GM18868 (cell line): ENCODE measurements around the gene HPGD.

Experiments
- ATAC-seq: cut with Tn5 transposase; IDR thresholded peaks from one replicate; pipeline ENCODE4 v1.9.1; 2021; ENCODE audit warnings: mild to moderate bottlenecking, moderate library complexity; ENCODE audit not compliant: unreplicated experiment

Gene HPGD

GRCh38 chr4:174522183-174523024 lies at the start of gene HPGD:
Gene HPGD, minus strand, starts transcription at chr4:174522488. Its CDS starts 37 bp downstream, at chr4:174522451.
- peak; percentile 78 for ATAC-seq

DNA sequence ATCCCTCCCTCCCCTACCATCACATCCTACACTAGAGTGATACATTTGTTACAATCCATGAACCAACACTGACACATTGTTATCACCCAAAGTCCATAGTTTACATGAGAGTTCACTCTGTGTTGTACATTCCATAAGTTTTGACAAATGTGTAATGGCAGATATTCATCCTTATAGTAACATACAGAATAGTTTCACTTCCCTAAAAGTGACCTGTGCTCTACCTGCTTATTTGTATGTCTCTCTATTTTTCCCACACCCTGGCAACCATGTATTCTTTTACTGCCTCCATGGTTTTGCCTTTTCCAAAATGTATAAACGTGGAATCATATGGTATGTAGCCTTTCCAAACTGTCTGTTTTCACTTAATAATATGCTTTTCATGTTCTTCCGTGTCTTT lies 42.2 kb upstream of the HPGD start:
- ATAC-seq: no peak

- ATAC-seq: no peak
Observed at GRCh38 chr4:174563399-174563798, 41.1 kb upstream of the HPGD start.

- no peak for ATAC-seq
Observed at GRCh38 chr4:174561560-174561959, 39.3 kb upstream of the HPGD start.

GRCh38 chr4:174559894-174560293 lies 37.6 kb upstream of the HPGD start:
- ATAC-seq: no peak

DNA sequence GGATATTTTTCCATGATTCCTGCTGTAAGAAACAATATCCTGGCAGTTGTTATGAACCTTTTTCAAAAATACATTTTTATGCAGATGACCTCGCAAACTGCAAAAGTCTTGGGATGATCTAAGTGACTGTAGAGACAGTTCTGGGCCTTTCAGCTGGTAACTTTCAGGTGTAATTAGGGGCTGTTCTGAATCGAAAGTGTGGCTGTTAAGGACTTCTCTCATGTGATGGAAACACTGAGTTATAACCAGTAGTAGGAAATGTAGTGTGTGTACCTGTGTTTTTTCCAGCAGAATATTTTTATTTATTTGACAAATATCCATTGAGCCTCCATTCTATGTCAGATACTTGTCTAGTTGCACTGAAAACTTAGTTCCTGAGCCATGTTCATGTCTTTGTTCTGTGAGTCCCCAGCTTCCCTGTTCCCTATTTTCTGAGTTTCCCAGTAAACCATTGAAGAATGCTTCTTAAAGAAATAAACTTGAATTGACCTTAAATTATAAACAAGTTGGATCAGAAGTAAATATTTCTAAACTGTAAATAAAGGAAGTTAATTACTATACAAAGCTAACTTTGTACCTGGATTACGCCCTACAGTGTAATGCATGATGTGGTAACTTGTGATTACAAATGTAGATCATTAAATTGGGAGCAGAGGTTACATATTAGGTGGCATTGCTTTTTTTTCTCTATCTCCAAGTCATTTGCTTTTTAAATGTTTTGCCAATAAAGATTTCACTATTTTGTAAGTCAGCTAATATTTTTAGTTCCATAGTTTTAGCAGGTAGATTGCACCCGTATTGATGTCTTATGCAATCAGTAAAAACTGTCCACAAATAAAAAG lies 33.7 kb upstream of the HPGD start:
- no peak for ATAC-seq

GRCh38 chr4:174554231-174554728 lies 32.0 kb upstream of the HPGD start:
- no peak for ATAC-seq

- no peak for ATAC-seq
Observed at GRCh38 chr4:174553828-174554227, 31.5 kb upstream of the HPGD start.

- no peak for ATAC-seq
Observed at GRCh38 chr4:174553031-174553430, 30.7 kb upstream of the HPGD start.

DNA sequence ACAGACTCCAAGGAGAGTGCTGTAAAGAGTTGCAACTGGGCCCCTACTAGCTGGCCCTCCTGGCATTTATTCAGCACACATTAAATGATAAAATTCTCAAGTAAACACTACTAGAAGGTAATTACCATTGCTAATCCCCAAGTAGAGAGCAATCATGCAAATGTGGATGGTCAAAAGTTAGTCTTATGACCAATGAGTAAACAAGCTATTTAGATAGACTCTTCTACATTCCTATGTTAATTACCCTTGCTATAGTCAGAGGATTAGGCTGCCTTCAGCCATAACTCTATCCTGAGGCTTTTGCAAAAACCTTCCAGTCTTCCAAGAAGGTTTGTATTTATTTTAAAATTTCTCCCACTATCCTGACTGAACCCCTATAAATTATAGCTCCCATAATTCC lies 28.3 kb upstream of the HPGD start:
- ATAC-seq: no peak

- ATAC-seq: no peak
Observed at GRCh38 chr4:174549721-174550120, 27.4 kb upstream of the HPGD start.

DNA sequence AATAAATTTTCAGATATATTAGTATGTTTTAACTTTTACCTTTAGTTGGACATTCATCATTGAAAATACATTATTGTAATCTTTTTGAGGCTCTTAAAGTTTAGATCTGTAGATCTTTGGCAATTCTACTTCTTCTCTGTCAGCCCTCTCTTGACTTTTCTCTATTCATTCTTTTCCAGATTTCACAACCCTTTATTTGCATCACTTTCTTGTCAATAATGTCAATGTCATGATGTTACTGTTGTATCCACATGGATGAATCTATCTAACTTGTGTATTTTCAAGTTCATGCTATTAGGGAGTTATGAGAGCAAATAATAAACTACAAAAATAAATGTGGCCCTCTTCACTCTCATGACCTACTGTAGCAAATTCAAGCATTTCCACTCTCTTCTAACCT lies 23.0 kb upstream of the HPGD start:
- ATAC-seq: no peak

DNA sequence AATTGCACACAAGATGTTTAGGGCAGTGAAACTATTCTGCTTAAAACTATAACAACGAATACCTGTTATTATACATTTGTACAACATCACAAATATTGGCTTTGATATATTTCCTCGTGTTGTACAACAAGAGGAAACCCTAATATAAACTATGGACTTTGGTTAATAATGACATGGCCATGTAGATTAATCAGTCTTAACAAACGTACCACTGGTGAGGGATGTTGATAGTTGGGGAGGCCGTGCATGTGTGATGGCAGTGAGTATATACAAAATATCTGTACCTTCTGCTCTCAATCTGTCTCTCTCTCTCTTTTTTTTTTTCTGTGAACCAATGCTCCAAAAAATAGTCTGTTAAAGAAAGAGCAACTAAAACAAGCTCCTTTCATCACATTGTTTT lies 22.2 kb upstream of the HPGD start:
- no peak for ATAC-seq

GRCh38 chr4:174540175-174540574 lies 17.9 kb upstream of the HPGD start:
- ATAC-seq: no peak

DNA sequence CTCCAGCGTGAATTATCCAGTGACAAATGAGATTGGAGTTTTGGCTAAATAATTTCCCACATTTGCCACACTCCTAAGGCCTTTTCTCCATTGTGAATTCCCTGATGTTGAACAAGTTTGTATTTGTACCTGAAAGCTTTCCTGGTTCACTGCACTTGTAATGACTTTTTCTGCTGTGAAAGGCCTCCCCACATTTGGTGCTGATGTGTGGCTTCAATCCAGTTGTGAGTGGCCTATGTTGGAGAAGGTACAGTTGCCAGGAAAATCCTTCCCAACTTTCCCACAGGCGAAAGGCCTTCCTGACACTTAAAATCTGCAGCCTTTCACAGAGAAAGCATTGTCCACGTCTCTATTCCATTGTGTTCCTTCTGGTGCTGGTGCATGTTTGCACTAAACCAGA lies 17.3 kb upstream of the HPGD start:
- ATAC-seq: no peak

DNA sequence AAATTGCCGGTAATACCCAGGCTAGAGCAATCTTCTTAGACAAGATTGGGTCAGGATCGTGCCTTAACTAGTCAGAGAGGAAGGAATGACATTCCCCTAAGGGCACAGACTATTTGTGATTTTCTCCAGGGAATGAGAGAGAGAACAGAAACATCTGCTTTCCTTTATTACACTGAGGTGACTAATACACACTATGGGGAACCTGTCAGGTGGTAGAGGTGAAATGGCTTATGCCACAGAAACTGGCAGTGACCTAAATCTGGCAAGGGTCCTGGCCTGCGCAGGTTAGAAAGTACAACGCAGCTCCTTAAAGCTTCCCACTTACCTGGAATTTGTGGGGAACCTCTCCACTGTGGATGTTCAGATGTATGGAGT lies 16.6 kb upstream of the HPGD start:
- ATAC-seq: no peak

- ATAC-seq: peak; percentile 95
Observed at GRCh38 chr4:174538123-174538875, 16.0 kb upstream of the HPGD start.

GRCh38 chr4:174537634-174538033 lies 15.3 kb upstream of the HPGD start:
- ATAC-seq: peak; percentile 22

DNA sequence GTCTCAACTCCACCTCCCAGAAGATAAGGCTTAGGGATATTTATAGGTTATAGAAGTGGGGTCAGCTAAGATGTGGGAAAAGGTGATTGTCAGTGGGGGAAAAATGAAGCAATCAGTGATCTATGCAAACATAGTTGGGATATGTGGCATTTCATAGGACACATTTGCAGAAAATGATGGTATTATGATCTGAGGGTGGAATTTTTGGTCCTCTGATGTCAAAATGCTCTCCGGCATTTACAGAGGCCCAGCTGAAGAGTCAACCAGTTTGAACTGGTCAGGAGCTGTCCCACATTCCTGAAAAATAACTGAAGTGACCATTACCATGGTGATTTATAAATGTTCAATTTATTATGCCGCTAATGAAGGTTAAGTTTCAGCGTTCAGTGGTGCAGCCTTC lies 12.2 kb upstream of the HPGD start:
- ATAC-seq: no peak

DNA sequence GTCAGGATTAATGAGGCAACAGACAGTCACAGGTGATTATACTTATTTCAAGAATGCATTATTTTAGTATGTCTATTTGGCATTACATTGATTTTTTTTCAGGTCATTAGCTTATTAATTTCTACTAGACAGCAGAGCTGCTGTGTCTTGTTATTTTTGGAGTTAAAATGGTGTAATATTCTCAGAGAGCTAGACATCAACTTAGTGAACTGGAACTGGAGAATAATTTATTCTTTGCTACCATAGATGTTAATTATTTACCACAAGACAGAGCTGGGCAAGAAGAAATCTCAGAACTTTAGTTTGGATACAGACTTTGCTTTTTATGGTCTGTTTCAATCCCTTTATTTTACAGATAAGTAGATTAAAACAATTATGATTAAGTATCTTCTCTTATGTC lies 10.2 kb upstream of the HPGD start:
- ATAC-seq: no peak

- ATAC-seq: no peak
Observed at GRCh38 chr4:174531486-174531885, 9.2 kb upstream of the HPGD start.
